22Rv1 (cell line): ENCODE data around the gene PRAMEF11.

ENCODE experiments used
- H3K27ac ChIP-seq: fragments of 450-650 bp; 2 replicates; pipeline ENCODE4 v1.5.1; 2017
- CTCF ChIP-seq: fragments of 450-650 bp; IDR thresholded peaks from 2 replicates; pipeline ENCODE4 v1.5.1; 2017; ENCODE audit warnings: mild to moderate bottlenecking
- ZFX ChIP-seq: fragments of 450-650 bp; IDR thresholded peaks from 2 replicates; pipeline ENCODE4 v1.6.1; 2017; ENCODE audit warnings: antibody characterized with exemption, borderline replicate concordance

Gene PRAMEF11

GRCh38 chr1:12775443-12775842 is 55.8 kb downstream of the PRAMEF11 start:
- TF ChIP-seq CTCF (no peak), ZFX (no peak)
- H3K27ac ChIP-seq: no peak overlapping the region

GRCh38 chr1:12774801-12775345 is 56.3 kb downstream of the PRAMEF11 start:
- H3K27ac ChIP-seq: no peak overlapping the region
- no peak for TF ChIP-seq CTCF
- TF ChIP-seq ZFX: no peak
